Stimulated activated CD8-positive, alpha-beta memory T cell treated with anti-CD3 and anti-CD28 coated beads, Interleukin-7, amount 100 ng/mL, for 48 hours (primary cell): ENCODE results near the gene OLA1.

Source experiments
- DNase-seq, 2 donors: peaks; one replicate each; pipeline ENCODE4 v3.0.0-alpha.2; 2020; ENCODE audit warnings: low read depth in 1 of 2; ENCODE audit errors: extremely low read depth in 1 of 2

The OLA1 gene

DNA sequence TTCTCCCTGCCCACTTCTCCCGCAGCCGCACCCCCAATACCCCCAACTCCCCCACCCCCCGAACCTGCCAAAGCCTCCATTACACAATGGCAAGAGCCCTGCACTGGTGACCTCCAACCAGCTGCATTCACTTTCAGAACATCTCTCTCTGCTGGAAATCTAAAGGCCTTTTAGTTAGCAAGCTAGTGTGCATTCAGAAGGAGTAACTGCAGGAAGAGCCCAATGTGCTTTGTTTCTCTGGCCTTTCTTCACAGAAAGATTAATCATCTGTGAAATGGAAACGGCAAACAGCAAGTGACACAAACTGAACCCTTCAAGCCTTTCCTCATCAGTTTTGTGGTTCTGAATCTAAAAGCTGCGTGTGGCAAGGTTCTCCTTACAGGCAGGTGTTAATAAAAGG lies 124.2 kb downstream of the OLA1 start:
- no peak for DNase-seq

DNA sequence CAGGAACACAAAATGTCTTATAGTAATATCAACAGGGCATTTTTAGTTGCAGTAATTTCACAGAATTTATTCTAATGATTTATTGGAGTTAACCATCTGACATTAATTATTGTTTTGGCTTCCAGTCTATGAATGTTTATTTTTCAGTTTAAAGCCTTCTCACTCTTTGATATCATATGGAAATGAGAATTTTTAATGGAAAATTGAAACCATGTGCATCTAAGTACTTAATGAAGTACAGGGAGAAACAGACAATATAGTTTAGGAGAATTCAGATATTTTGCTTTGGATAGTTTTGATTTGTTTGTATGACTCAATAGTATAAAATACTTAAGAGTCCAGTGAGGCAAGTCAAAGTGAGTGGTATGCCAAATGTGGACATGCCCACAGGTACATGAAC lies 126.1 kb downstream of the OLA1 start:
- no peak for DNase-seq

- no peak for DNase-seq
Measured at GRCh38 chr2:174121612-174122011, 126.7 kb downstream of the OLA1 start.

DNA sequence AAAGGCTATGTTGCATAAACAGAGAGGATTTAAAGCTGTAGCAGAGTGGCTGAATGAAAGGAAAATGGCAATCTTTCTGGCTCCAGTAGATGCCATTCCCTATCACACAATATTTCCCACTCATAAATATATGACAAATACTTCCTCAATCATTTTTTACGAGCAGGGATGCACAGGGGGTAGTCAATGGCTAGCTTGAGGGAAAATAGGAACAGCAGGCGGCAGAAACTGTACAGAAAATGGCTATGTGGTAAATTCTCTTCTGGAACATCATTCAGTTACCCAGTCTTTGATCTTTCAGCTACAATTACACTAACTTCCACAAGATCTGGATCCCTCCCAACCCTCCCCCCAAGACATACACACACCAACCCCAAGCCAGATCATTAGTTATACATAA lies 127.2 kb downstream of the OLA1 start:
- DNase-seq, result no peak

DNA sequence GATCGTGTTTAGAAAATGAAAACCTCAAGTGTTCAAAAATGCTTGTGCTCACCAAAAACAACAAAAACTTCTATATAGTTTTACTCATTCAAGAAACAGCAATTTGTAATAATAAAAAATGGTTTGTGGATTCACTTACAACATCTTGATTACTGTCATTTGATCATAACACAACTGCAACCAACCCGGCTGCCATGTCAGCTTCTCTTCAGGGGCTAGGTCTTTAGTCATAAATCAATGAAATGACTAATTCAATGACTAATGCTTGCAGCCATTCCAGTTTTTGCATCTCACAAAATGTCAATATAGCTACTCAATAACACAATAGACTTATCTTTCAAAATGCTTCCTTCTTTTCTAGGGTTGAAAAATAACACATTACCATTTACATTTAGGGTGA lies 128.0 kb downstream of the OLA1 start:
- DNase-seq, result peak; percentile 7 to 29

DNA sequence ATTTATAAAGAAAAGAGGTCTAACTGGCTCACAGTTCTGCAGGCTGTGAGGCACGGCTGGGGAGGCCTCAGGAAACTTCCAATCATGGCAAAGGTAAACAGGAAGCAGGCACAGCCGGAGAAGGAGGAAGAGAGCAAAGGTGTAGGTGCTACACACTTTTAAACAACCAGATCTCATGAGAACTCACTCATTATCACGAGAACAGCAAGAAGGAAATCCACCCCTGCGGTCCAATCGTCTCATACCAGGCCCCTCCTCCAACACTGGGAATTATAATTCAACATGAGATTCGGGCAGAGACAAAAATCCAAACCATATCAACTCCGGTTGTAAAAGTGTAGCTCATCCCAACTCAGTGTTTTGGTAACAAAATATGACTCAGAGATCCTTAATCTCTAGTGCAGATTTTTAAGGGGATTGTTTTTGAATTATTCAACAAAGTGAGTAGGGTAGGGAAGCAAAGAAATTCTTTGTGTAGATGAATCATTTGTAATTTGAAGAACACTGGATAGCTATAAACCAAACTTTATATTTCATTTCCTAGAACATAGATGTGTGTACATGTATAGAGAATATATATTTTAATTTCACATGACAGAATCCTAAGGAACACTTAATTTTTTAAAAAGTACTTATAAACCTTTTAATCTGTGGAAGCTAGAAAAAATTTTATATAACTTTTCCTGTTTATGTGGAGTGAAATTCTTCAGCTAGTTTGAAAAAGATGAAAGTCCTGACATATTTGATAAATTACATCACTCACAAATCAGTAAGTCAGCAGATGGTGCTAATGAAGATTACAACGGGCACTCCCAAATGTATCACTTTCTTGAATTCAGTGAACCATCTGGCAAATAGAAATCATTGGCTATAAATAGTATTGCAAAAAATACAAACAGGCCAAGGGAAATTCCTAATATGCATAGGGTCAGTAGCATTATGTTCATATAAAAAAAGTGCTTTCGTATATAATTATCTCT lies 130.1 kb downstream of the OLA1 start:
- DNase-seq, result no peak

DNA sequence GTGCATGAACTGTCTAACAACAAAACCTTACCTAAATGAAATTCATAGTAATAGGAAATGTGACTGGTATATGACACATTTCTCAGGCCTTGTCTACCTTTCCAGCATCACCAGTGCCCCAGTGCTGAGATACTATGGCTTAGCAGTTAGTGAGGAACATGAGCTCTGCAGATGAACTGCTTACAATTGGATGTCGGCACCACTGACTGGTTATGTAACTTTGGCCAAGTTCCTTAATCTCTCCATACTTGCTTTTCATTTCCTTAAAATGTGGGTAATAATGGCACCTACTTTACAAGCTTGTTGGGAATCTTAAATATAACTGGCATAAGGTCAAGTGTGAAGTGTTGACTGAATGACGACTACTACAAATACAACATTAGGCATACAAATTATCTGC lies 136.3 kb downstream of the OLA1 start:
- no peak for DNase-seq

DNA sequence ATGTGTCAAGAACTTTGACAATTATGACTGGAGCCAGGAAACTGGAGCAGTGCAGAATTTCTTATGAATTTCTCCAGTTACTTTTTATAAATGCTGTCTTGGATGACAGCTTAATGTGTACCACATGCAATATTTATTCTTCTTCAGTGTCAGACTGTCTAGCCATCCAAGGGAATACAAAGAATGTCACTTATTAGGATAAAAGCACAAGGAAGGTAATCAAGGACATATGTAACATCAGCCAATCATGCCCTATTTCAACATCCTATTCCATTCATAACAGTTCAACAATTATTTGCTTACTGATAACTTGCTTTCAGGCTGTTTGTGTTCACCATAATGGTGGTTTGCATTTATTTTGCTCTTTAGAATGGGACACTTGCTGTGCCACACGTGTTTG lies 139.8 kb downstream of the OLA1 start:
- no peak for DNase-seq

- DNase-seq, result no peak
Measured at GRCh38 chr2:174106736-174107135, 141.6 kb downstream of the OLA1 start.

DNA sequence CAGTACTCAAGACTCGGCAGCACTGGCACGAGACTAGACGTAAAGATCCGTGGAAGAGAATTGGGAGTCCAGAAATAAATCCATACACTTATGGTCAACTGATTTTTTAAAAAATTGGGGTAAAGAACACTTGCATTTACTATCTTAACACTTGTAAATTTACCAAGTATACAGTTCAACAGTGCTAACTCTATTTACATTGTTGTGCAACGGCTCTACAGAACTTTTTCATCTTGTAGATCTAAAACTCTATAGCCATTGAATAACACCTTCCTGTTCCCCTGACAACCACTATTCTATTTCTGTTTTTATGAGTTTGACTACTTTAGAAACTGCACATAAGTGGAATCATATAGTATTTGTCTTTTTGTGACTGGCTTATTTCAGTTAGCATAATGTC lies 153.8 kb downstream of the OLA1 start:
- no peak for DNase-seq

GRCh38 chr2:174090476-174090875 lies 157.9 kb downstream of the OLA1 start:
- DNase-seq, result no peak

- DNase-seq, result no peak
Measured at GRCh38 chr2:174088706-174089460, 159.4 kb downstream of the OLA1 start.

DNA sequence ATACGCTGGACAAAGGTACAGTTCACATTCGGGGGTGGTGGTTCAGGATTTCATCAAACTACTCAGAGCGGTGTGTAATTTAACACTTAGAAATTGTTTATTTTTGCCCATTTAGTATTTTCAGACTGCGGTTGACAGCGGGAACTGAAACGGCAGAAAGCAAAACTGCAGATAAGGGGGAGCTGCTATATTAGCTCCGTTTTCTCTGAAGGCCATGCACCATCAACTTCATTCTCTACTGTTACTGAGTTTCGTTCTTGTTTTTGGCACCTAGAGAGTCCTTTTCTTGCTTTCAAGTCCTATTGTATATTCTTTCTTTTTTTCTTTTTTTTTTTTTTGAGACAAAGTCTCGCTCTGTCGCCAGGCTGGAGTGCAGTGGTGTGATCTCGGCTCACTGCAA lies 161.6 kb downstream of the OLA1 start:
- no peak for DNase-seq

DNA sequence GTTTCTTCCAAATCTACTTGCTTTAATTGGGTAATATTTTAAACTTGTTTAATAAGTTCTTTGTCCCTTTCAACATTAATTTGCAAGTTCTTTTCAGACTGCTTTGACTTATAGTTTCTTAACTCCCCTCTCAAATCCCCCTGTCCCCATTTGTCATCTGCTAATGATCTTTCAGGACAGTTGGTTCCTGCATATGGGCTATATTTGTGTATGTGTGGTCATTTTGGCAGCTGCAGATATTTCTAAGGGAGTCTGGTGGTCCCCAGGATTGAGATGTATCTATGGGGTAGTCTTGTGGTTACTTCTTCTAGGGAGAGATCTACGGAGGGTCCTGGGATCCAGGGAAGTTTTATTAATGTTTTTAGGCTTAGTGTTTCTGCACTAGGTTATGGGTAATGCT lies 162.6 kb downstream of the OLA1 start:
- no peak for DNase-seq

- DNase-seq, result no peak
Measured at GRCh38 chr2:174083843-174084458, 164.4 kb downstream of the OLA1 start.

GRCh38 chr2:174080672-174081121 lies 167.6 kb downstream of the OLA1 start:
- DNase-seq, result no peak

DNA sequence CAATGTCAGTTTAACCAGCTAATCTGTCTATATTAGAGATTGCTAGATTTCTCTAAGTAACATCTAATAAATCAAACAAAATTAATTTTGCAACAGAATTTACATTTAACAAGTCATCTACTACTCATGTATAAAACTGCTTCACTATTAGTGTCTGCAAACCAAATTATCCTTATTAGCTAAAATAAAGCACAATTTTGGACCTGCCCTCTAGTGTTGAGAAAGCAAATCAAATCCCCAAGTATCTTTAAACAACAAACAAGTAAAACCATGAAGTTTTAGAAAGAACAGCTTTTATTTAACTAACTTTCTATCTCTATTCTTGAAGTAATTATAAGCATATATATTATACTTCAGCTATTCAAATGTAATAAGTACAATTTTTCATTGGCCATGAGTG lies 170.1 kb downstream of the OLA1 start:
- DNase-seq, result no peak

GRCh38 chr2:174076975-174077374 lies 171.4 kb downstream of the OLA1 start:
- DNase-seq, result no peak

DNA sequence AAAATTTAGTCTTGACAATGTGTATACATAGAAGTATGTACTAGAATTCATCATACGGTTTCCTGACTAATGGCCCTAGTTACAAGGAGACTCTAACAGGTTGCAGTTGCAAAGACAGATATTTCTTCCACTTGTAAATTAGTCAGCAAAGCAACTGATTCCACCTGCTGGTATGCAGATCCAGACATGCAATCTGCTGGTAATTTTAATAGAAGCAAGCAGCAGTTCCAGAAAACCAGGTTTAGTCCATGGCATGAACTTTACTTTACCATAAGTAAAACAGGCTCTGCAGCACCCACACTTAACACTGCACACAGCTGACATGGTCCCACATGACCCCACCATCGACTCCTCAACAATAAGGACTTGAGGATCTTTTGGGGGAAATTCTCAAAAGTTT lies 172.3 kb downstream of the OLA1 start:
- no peak for DNase-seq

GRCh38 chr2:174074831-174075230 lies 173.5 kb downstream of the OLA1 start:
- DNase-seq, result no peak

DNA sequence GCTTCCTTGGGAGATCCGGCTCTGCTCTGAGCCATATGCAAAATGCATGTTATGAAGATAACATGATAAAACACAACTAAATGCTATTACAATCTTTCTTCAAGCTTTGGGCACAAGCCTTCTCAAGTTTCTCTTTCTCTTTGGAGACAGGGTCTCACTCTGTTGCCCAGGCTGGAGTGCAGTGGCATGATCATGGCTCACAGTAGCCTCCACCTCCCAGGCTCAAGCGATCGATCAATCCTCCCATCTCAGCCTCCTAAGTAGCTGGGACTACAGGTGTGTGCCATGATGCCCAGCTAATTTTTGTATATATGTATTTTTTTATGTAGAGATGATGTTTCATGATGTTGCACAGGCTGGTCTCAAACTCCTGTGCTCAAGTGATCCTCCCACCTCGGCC lies 175.5 kb downstream of the OLA1 start:
- DNase-seq, result no peak

DNA sequence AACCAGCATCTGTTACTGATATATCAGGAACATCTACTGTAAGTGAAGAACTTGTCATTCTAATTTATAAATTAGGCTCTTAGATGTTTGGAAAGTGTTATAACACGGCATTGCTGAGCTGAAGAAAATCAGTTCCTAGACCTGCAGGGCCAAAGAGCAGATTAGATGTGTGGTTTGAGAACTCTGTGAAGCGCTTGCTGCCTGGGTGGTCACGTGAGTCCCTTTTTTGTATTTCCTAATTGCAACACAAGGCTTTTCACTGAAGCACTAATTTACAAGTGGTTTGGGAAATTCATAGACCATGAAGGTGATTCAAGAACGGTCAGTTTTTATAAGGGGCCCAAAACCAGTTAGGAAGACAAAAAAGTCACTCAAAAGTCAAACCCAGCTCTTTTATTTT lies 176.3 kb downstream of the OLA1 start:
- no peak for DNase-seq
